Measurements from ENCODE around the gene TSHR. TPM values are rescaled to one million over a fixed set of nuclear protein-coding genes. Genes with fewer than 3 reads are reported as not detected.

The TSHR gene
- total RNA-seq, 1 donor from 2014 or later: not detected

GRCh38 chr14:80933282-80933681, 22.1 kb upstream of the TSHR start:
- Mint-ChIP-seq H3K4me1 (ENCODE audit: low read depth) (peaks cover 3% of the 10 kb centered on the region), H3K27ac (no peak overlapping the region)

GRCh38 chr14:80933686-80934085, 21.7 kb upstream of the TSHR start:
- H3K4me3 Mint-ChIP-seq (ENCODE audit: low read depth): no peak overlapping the region
- no peaks in the 10 kb centered on the region for H3K36me3 Mint-ChIP-seq (ENCODE audit: insufficient read depth)
- H3K9me3 Mint-ChIP-seq (ENCODE audit: low read depth): no peaks in the 10 kb centered on the region
- H3K4me1 Mint-ChIP-seq (ENCODE audit: low read depth): peaks cover 3% of the 10 kb centered on the region
- H3K27me3 Mint-ChIP-seq: no peaks in the 10 kb centered on the region
- TF ChIP-seq CTCF (IDR thresholded peaks at IDR 0.05; ENCODE audit: unreplicated experiment): no peak
- no peak overlapping the region for H3K27ac Mint-ChIP-seq
- no peak for DNase-seq (ENCODE audit: low spot score, unreplicated experiment)

More at GRCh38 chr14:80933282-80933681, 22.1 kb upstream of the TSHR start:
- Mint-ChIP-seq H3K36me3 (ENCODE audit: insufficient read depth) (no peaks in the 10 kb centered on the region), H3K27me3 (no peaks in the 10 kb centered on the region), H3K4me3 (ENCODE audit: low read depth) (no peak overlapping the region), H3K9me3 (ENCODE audit: low read depth) (no peaks in the 10 kb centered on the region)
- no peak for TF ChIP-seq CTCF (IDR thresholded peaks at IDR 0.05; ENCODE audit: unreplicated experiment)
- no peak for DNase-seq (ENCODE audit: low spot score, unreplicated experiment)

- no peak for TF ChIP-seq CTCF (IDR thresholded peaks at IDR 0.05; ENCODE audit: unreplicated experiment)
These were observed 15.3 kb upstream of the TSHR start for GRCh38 chr14:80940146-80940545.

GRCh38 chr14:80941241-80942185, 13.9 kb upstream of the TSHR start, which contains the start of gene CEP128:
Gene CEP128, minus strand, starts transcription at chr14:80941738.
- peak within 1 kb of the TSS; percentile 84 for H3K27ac Mint-ChIP-seq
- peaks cover 8% of the 10 kb centered on the region for H3K4me1 Mint-ChIP-seq (ENCODE audit: low read depth)

More at GRCh38 chr14:80940146-80940545, 15.3 kb upstream of the TSHR start:
- no peak overlapping the region for H3K4me3 Mint-ChIP-seq (ENCODE audit: low read depth)
- no peak for DNase-seq (ENCODE audit: low spot score, unreplicated experiment)
- no peak overlapping the region for H3K27ac Mint-ChIP-seq
- H3K36me3 Mint-ChIP-seq (ENCODE audit: insufficient read depth): no peaks in the 10 kb centered on the region
- no peaks in the 10 kb centered on the region for H3K9me3 Mint-ChIP-seq (ENCODE audit: low read depth)
- H3K4me1 Mint-ChIP-seq (ENCODE audit: low read depth): peaks cover 10% of the 10 kb centered on the region
- H3K27me3 Mint-ChIP-seq: no peaks in the 10 kb centered on the region

More at GRCh38 chr14:80941241-80942185, 13.9 kb upstream of the TSHR start, which contains the start of gene CEP128:
- Mint-ChIP-seq H3K36me3 (ENCODE audit: insufficient read depth) (no peaks in the 10 kb centered on the region), H3K9me3 (ENCODE audit: low read depth) (no peaks in the 10 kb centered on the region), H3K27me3 (no peaks in the 10 kb centered on the region), H3K4me3 (ENCODE audit: low read depth) (peak within 1 kb of the TSS; percentile 89)
- no peak for TF ChIP-seq CTCF (IDR thresholded peaks at IDR 0.05; ENCODE audit: unreplicated experiment)
- DNase-seq (ENCODE audit: low spot score, unreplicated experiment): peak; percentile 91
